ENCODE data around the gene FILIP1L. TPM values are rescaled to one million over a fixed set of nuclear protein-coding genes. Genes with fewer than 3 reads are reported as not detected.

Gene FILIP1L
- total and polyA plus RNA-seq, 2 of the 13 experiments (the other 11 are each of a cell fraction or from before 2014, with no cell fraction given) = 8.1 to 187 TPM

- TF ChIP-seq HNF1A (IDR thresholded peaks at IDR 0.05; ENCODE audit: low read depth) (no peak), HNF1A (CRISPR knock-in tag; IDR thresholded peaks at IDR 0.05; ENCODE audit: borderline replicate concordance) (no peak), STAG1 (CRISPR knock-in tag; IDR thresholded peaks at IDR 0.05) (no peak), ELF1 (CRISPR knock-in tag; IDR thresholded peaks at IDR 0.05) (no peak), MIER3 (CRISPR knock-in tag; IDR thresholded peaks at IDR 0.05; ENCODE audit: borderline replicate concordance) (no peak)
- TF ChIP-seq, protein P1, sequence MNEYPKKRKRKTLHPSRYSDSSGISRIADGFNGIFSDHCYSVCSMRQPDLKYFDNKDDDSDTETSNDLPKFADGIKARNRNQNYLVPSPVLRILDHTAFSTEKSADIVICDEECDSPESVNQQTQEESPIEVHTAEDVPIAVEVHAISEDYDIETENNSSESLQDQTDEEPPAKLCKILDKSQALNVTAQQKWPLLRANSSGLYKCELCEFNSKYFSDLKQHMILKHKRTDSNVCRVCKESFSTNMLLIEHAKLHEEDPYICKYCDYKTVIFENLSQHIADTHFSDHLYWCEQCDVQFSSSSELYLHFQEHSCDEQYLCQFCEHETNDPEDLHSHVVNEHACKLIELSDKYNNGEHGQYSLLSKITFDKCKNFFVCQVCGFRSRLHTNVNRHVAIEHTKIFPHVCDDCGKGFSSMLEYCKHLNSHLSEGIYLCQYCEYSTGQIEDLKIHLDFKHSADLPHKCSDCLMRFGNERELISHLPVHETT (CRISPR knock-in tag; conservative IDR thresholded peaks at IDR 0.05) = no peak
- TF ChIP-seq, protein P2, sequence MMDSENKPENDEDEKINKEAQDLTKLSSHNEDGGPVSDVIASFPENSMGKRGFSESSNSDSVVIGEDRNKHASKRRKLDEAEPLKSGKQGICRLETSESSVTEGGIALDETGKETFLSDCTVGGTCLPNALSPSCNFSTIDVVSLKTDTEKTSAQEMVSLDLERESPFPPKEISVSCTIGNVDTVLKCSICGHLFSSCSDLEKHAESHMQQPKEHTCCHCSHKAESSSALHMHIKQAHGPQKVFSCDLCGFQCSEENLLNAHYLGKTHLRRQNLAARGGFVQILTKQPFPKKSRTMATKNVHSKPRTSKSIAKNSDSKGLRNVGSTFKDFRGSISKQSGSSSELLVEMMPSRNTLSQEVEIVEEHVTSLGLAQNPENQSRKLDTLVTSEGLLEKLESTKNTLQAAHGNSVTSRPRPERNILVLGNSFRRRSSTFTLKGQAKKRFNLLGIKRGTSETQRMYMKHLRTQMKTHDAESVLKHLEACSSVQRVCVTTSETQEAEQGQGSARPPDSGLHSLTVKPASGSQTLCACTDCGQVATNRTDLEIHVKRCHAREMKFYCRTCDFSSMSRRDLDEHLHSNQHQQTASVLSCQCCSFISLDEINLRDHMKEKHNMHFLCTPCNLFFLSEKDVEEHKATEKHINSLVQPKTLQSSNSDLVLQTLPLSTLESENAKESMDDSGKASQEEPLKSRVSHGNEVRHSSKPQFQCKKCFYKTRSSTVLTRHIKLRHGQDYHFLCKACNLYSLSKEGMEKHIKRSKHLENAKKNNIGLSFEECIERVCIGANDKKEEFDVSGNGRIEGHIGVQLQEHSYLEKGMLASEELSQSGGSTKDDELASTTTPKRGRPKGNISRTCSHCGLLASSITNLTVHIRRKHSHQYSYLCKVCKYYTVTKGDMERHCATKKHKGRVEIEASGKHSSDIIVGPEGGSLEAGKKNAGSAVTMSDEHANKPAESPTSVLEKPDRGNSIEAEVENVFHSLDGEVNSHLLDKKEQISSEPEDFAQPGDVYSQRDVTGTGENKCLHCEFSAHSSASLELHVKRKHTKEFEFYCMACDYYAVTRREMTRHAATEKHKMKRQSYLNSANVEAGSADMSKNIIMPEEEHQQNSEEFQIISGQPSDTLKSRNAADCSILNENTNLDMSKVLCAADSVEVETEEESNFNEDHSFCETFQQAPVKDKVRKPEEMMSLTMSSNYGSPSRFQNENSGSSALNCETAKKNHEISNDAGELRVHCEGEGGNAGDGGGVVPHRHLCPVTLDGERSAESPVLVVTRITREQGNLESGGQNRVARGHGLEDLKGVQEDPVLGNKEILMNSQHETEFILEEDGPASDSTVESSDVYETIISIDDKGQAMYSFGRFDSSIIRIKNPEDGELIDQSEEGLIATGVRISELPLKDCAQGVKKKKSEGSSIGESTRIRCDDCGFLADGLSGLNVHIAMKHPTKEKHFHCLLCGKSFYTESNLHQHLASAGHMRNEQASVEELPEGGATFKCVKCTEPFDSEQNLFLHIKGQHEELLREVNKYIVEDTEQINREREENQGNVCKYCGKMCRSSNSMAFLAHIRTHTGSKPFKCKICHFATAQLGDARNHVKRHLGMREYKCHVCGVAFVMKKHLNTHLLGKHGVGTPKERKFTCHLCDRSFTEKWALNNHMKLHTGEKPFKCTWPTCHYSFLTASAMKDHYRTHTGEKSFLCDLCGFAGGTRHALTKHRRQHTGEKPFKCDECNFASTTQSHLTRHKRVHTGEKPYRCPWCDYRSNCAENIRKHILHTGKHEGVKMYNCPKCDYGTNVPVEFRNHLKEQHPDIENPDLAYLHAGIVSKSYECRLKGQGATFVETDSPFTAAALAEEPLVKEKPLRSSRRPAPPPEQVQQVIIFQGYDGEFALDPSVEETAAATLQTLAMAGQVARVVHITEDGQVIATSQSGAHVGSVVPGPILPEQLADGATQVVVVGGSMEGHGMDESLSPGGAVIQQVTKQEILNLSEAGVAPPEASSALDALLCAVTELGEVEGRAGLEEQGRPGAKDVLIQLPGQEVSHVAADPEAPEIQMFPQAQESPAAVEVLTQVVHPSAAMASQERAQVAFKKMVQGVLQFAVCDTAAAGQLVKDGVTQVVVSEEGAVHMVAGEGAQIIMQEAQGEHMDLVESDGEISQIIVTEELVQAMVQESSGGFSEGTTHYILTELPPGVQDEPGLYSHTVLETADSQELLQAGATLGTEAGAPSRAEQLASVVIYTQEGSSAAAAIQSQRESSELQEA (CRISPR knock-in tag; IDR thresholded peaks at IDR 0.05; ENCODE audit: not compliant biosample characterization) = no peak
- TF ChIP-seq, protein P3, sequence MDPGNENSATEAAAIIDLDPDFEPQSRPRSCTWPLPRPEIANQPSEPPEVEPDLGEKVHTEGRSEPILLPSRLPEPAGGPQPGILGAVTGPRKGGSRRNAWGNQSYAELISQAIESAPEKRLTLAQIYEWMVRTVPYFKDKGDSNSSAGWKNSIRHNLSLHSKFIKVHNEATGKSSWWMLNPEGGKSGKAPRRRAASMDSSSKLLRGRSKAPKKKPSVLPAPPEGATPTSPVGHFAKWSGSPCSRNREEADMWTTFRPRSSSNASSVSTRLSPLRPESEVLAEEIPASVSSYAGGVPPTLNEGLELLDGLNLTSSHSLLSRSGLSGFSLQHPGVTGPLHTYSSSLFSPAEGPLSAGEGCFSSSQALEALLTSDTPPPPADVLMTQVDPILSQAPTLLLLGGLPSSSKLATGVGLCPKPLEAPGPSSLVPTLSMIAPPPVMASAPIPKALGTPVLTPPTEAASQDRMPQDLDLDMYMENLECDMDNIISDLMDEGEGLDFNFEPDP (CRISPR knock-in tag; conservative IDR thresholded peaks at IDR 0.05) = no peak
Measured at GRCh38 chr3:99833617-99834205, 280.6 kb downstream of the FILIP1L start (continued).

Measured in HepG2 (cell line).